Pancreas (tissue), 10 donors: ENCODE results near the gene AVEN. TPM values are rescaled to one million over a fixed set of nuclear protein-coding genes. Genes with fewer than 3 reads are reported as not detected.
A peak's percentile ranks its signal among the peaks of the same experiment; 100 is the strongest.

Experiments
- ATAC-seq, 4 donors: fragments of 200-7000 bp; cut with Tn5 transposase; one replicate each; pipeline versions ENCODE4 v1.8.0 to v1.9.1; 2020; ENCODE audit warnings: mild to moderate bottlenecking in 4 of 4, moderate library complexity in 4 of 4
- DNase-seq, 6 donors: peaks; one replicate each; pipeline ENCODE4 v3.0.0-alpha.2; 2020
- FAIRE-seq: peaks from 2 replicates; lab custom pipeline; 2012; peaks lifted over from hg19 to GRCh38; lab: Jason Lieb, UNC
- H3K27ac ChIP-seq, 4 donors: fragments of 200-600 bp; sonication (generic); 1 replicate in 3 of 4; 2 replicates in 1 of 4; pipeline versions ENCODE4 v1.5.0 to v1.8.0; 2020
- H3K27me3 ChIP-seq, 4 donors: fragments of 200-600 bp; one replicate each; pipeline ENCODE4 v1.8.0; 2021
- H3K36me3 ChIP-seq, 3 donors: fragments of 200-600 bp; sonication (generic) in 1 of 3; one replicate each; pipeline versions ENCODE4 v1.5.0 to v1.8.0; 2020 to 2021
- H3K4me1 ChIP-seq, 3 donors: fragments of 200-600 bp; one replicate each; pipeline ENCODE4 v1.8.0; 2021
- H3K4me3 ChIP-seq, 4 donors: fragments of 200-600 bp; sonication (generic) in 2 of 4; one replicate each; pipeline versions ENCODE4 v1.5.0 to v1.8.0; 2020 to 2021
- H3K9me3 ChIP-seq, 4 donors: fragments of 200-600 bp; one replicate each; pipeline ENCODE4 v1.8.0; 2021
- WGBS, 2 donors: extraction: QIAGEN DNeasy Blood & Tissue Kit; methylation state at CpG; one replicate each; pipeline ENCODE4 v1.1.7; 2013; 5-methylcytosine and 5-hydroxymethylcytosine counted together
- intact Hi-C, 3 donors: fragments of 100-400 bp; cut with DNase I; formaldehyde crosslinking; loops; one replicate each; pipeline versions ENCODE4 v1.11.1 to v1.14.2; 2022
- polyA plus RNA-seq, 2 donors: library from polyadenylated mRNA; stranded (reverse); fragments of 200-250 nt; gene quantifications; one replicate each; pipeline ENCODE4 v1.2.3, GENCODE V29; 2013
- total RNA-seq, 6 donors: library from RNA; stranded (reverse); fragmentation: NEBNext Ultra II Directional in 4 of 6; extraction: Animal tissue kit (Norgen Biotek cat#: 25700) in 4 of 6; gene quantifications; one replicate each; pipeline versions ENCODE4 v1.2.1 to v1.2.4, GENCODE V29; 2021 to 2023
- TF ChIP-seq, protein P1 (sequence below), 4 donors: fragments of 200-600 bp; sonication (generic) in 3 of 4; IDR thresholded peaks; one replicate each; pipeline versions ENCODE4 v1.5.0 to v1.8.0; 2021; ENCODE audit warnings: antibody characterized with exemption in 4 of 4
- donor health status: healthy with polysubstance abuse.
- donor health status: DM: no; HTN: no; CAD: no; lungs with moderate emphysema.
- donor health status: DM: no; HTN: no; CAD: no.
- donor health status: control.
- donor health status: control.
- donor health status: Bipolar disorder and iron deficiency.
- donor health status: DM: yes; HTN: yes; CAD: no.
- donor health status: DM: no; HTN: no; CAD: no.
- donor health status: DM: no; HTN: no; CAD: no.
- donor health status: DM: yes; HTN: yes; CAD: no.

The AVEN gene
- total and polyA plus RNA-seq, 8 donors: 5.9 to 13.9 (median 9.6) TPM

DNA sequence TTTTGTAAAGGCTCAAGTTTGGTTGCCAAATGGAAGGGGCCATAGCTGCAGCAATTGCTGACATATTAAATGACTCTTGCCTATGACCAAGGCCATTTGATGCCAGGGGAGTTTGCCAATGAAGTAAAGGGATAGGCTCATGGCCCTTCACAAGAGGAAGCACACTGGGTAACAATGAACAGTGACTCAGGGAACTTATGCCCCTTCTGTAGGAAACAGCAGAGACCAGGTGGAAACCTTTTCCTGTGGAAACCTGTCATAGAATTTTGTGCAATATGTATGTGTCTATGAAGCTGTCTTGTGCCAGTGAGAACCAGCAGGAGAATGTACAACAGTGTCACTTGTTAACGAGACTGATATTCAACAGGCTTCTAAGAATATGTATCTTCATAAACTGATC, 25.4 kb upstream of the AVEN start:
- intact Hi-C loops: loop anchor here in 1 of 3 donors (5.0 kb wide), 1 partner anchor 143 kb away; no protein-coding TSS in a partner anchor
- DNase-seq: no peak
- Histone ChIP-seq H3K27me3 (no peaks in the 10 kb centered on the region), H3K27ac (no peak overlapping the region), H3K9me3 (no peaks in the 10 kb centered on the region), H3K4me1 (no peaks in the 10 kb centered on the region), H3K4me3 (no peak overlapping the region), H3K36me3 (no peaks in the 10 kb centered on the region)
- no peak for ATAC-seq
- 0% methylated on average over 1 of the region's 1 CpG for WGBS, 2 donors
- TF ChIP-seq, protein P1, sequence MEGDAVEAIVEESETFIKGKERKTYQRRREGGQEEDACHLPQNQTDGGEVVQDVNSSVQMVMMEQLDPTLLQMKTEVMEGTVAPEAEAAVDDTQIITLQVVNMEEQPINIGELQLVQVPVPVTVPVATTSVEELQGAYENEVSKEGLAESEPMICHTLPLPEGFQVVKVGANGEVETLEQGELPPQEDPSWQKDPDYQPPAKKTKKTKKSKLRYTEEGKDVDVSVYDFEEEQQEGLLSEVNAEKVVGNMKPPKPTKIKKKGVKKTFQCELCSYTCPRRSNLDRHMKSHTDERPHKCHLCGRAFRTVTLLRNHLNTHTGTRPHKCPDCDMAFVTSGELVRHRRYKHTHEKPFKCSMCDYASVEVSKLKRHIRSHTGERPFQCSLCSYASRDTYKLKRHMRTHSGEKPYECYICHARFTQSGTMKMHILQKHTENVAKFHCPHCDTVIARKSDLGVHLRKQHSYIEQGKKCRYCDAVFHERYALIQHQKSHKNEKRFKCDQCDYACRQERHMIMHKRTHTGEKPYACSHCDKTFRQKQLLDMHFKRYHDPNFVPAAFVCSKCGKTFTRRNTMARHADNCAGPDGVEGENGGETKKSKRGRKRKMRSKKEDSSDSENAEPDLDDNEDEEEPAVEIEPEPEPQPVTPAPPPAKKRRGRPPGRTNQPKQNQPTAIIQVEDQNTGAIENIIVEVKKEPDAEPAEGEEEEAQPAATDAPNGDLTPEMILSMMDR (IDR thresholded peaks at IDR 0.05): no peak
- FAIRE-seq: no peak

GRCh38 chr15:34059946-34060345, 20.9 kb upstream of the AVEN start:
- H3K27me3 ChIP-seq: no peaks in the 10 kb centered on the region
- H3K36me3 ChIP-seq: no peaks in the 10 kb centered on the region
- no peak for FAIRE-seq
- TF ChIP-seq, protein P1 (IDR thresholded peaks at IDR 0.05): no peak
- intact Hi-C loops: loop anchor here in 1 of 3 donors (5.0 kb wide), 1 partner anchor 147 kb away; no protein-coding TSS in a partner anchor
- no peaks in the 10 kb centered on the region for H3K9me3 ChIP-seq
- 33 to 41% methylated on average over 3 of the region's 3 CpGs for WGBS, 2 donors
- no peak overlapping the region for H3K4me3 ChIP-seq
- no peaks in the 10 kb centered on the region for H3K4me1 ChIP-seq
- no peak for ATAC-seq
- no peak overlapping the region for H3K27ac ChIP-seq
- no peak for DNase-seq

DNA sequence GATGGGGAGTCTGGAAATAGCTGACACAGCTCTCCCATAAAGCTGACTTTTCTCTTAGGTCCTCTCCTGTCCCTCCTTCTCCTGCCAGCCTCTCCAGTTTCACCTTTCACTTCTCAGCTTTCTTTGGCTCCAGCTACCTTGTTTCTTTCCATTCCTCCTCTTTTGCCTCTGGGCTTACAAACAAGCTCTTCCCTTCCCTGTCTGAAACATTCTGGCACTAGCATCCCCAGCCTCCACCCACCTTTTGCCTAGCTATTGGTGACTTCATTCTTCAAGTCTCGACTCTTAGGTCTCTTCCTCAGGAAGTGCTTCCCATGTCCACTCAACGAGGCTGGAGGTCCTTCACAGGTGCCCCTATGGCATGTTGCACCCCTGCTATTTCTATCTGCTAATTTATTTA, 20.5 kb upstream of the AVEN start:
- DNase-seq (no peak), FAIRE-seq (no peak), ATAC-seq (no peak)
- TF ChIP-seq, protein P1 (IDR thresholded peaks at IDR 0.05): no peak
- Histone ChIP-seq H3K4me3 (no peak overlapping the region), H3K36me3 (no peaks in the 10 kb centered on the region), H3K4me1 (no peaks in the 10 kb centered on the region), H3K27ac (no peak overlapping the region), H3K27me3 (no peaks in the 10 kb centered on the region), H3K9me3 (no peaks in the 10 kb centered on the region)
- intact Hi-C loops: no loop called here
- WGBS, 2 donors: 26 to 43% methylated on average over 2 of the region's 2 CpGs

- DNase-seq (no peak), FAIRE-seq (no peak), ATAC-seq (no peak)
- intact Hi-C loops: no loop called here
- no peaks in the 10 kb centered on the region for H3K27me3 ChIP-seq
- TF ChIP-seq, protein P1 (IDR thresholded peaks at IDR 0.05): no peak
- H3K27ac ChIP-seq: no peak overlapping the region
- no peak overlapping the region for H3K4me3 ChIP-seq
- no peaks in the 10 kb centered on the region for H3K36me3 ChIP-seq
- no peaks in the 10 kb centered on the region for H3K9me3 ChIP-seq
- H3K4me1 ChIP-seq: no peaks in the 10 kb centered on the region
- 77 to 82% methylated on average over 5 of the region's 5 CpGs for WGBS, 2 donors
Observed at GRCh38 chr15:34056911-34057310, 17.9 kb upstream of the AVEN start.

- ATAC-seq: peak in 2 of 4 donors; percentile 42 to 45
- Histone ChIP-seq H3K27me3 (no peaks in the 10 kb centered on the region), H3K4me1 (no peaks in the 10 kb centered on the region), H3K4me3 (no peak overlapping the region), H3K9me3 (no peaks in the 10 kb centered on the region), H3K36me3 (no peaks in the 10 kb centered on the region), H3K27ac (no peak overlapping the region)
- no peak for FAIRE-seq
- 71 to 76% methylated on average over 3 of the region's 3 CpGs for WGBS, 2 donors
- intact Hi-C loops: no loop called here
- TF ChIP-seq, protein P1 (IDR thresholded peaks at IDR 0.05): no peak
- DNase-seq: no peak
Observed at GRCh38 chr15:34055868-34056595, 17.0 kb upstream of the AVEN start.
